Astrocyte (in vitro differentiated cells and primary cell): Measurements from ENCODE around the gene SNX2.

Experiments
- EZH2 ChIP-seq: IDR thresholded peaks from 2 replicates; pipeline ENCODE4 v1.6.1; 2012; ENCODE audit warnings: mild to moderate bottlenecking, low read length, inconsistent platforms; ENCODE audit not compliant: insufficient read depth
- TF ChIP-seq, protein P1 (sequence below): IDR thresholded peaks from 2 replicates; pipeline ENCODE4 v1.5.1; 2011; ENCODE audit warnings: low read depth, mild to moderate bottlenecking, inconsistent platforms, low read length, moderate library complexity; ENCODE audit not compliant: insufficient read depth

DNA sequence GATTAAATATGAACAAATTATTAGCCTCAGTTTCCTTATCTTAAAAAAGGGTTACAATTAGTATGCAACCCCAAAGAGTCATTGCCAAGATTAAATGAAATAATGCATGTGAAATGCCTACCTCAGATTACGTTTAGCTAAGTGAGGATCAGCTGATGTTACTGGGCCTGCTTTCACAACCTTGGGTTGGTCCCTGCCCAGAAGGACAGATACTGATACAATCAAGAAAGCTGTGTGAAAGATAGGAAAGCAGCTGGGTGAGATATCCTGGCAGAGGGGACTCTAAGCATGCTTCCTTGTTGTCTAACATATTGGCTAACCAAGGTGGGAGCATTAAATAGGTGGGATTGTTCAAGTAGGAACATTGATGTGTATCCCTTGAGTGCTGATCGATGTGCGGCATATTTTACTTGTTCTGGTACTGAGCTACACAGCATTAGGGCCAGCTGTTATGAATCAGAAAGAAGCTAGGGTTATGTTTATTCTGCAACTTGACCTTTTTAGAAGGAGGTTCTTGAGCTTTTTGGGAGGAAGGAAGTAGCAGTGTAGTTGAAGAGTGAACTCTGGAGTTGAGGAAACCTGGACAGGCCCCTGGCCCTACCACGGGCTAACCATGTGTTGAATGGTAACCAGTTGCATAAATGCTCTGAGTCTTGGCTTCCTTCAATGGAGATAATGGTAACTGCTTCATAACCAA lies 99.4 kb downstream of the SNX2 start:
- TF ChIP-seq, protein P1, sequence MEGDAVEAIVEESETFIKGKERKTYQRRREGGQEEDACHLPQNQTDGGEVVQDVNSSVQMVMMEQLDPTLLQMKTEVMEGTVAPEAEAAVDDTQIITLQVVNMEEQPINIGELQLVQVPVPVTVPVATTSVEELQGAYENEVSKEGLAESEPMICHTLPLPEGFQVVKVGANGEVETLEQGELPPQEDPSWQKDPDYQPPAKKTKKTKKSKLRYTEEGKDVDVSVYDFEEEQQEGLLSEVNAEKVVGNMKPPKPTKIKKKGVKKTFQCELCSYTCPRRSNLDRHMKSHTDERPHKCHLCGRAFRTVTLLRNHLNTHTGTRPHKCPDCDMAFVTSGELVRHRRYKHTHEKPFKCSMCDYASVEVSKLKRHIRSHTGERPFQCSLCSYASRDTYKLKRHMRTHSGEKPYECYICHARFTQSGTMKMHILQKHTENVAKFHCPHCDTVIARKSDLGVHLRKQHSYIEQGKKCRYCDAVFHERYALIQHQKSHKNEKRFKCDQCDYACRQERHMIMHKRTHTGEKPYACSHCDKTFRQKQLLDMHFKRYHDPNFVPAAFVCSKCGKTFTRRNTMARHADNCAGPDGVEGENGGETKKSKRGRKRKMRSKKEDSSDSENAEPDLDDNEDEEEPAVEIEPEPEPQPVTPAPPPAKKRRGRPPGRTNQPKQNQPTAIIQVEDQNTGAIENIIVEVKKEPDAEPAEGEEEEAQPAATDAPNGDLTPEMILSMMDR: no peak
- no peak for TF ChIP-seq EZH2
